Activated CD8-positive, alpha-beta memory T cell treated with anti-CD3 and anti-CD28 coated beads for 24 hours (primary cell): ENCODE measurements around the gene RFC2.

Experiments
- DNase-seq: peaks from one replicate; pipeline ENCODE4 v3.0.0-alpha.2; 2020

Gene RFC2

DNA sequence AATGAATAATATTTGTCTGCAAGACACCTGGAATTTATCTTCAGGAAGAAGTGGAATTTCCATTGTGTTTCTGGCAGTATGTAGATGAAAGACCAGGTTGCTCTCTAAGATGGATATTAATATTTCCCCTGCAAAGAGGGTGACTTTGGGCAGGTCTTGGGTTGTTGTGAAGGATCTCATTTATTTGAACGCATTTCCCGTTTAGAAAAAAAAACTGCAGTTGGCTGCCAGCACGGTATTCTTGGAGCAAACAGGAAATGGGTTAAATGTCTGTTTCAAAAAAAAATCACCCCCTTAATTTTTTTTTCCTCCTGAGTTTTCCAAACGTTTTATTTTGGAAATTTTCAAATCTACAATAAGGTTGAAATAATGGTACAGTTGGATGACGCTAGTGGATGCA lies 68.6 kb downstream of the RFC2 start:
- no peak for DNase-seq

DNA sequence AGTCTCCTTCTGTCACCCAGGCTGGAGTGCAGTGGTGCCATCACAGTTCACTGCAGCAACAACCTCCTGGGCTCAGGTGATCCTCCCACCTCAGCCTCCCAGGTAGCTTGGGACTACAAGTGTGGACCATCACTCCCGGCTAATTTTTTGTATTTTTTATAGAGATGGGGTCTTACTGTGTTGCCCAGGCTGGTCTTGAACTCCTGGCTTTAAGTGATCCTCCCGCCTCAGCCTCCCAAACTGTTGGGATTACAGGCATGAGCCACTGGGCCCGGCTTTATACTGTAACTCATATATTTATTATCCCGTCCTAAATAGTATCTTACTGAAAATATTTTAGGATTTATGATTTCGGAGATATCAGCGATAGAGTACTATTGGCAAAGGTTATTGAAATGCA lies 69.2 kb downstream of the RFC2 start:
- DNase-seq, result no peak

DNA sequence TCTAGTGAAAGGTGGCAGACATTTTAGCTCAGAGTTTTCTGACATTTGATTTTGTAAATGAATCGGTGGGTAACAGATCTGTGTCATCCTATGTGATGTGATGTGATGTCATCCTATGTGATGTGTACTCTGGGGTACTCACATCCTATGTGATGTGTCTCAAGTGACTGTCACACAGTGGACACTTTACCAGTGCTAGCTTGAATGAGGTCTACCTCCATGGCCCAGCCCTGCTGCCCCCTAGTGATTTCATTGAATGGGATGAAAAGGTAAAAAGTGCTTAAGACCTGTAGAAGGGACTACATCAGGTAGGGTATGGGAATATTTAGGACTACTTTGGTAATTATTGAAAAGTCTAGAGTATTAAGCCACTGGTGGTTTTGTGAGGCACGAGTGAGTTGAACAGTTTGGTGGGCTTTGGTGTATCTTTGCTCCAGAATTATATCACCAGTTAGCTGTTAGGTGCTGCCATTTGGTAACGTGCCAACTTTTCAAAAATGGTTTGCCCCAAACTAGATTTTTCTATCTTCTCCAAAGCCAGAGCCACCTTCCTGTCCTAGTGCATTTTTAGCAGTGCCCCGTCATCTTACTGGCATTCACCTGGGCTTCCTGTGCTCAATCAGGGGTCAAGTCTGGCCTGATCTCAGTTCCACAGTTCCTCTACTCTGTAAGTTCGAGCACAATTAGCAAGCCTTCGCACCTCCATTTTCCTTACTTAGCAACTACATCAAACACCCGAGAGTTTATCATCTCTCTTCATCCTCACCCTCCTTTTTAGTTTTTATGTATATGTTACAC lies 70.3 kb downstream of the RFC2 start:
- DNase-seq, result no peak

DNA sequence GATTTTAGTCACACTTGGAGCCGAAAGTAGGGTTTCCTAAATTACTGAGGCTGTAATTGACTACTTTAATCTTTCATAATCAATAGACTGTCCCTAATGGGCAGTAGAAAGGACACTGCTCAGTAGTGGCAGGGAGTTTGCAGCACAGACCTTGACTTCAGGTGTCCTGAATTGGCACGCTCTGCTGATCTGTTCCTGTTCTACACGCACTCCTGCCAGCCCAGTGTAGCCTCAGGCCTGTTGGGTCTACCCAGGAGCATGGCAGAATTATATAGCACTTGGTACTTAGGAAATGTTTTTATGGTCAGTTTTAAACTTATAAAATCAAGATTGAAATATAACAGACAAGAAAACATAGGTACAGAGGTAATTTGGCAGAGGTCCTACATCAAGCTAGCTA lies 71.1 kb downstream of the RFC2 start:
- DNase-seq, result no peak

DNA sequence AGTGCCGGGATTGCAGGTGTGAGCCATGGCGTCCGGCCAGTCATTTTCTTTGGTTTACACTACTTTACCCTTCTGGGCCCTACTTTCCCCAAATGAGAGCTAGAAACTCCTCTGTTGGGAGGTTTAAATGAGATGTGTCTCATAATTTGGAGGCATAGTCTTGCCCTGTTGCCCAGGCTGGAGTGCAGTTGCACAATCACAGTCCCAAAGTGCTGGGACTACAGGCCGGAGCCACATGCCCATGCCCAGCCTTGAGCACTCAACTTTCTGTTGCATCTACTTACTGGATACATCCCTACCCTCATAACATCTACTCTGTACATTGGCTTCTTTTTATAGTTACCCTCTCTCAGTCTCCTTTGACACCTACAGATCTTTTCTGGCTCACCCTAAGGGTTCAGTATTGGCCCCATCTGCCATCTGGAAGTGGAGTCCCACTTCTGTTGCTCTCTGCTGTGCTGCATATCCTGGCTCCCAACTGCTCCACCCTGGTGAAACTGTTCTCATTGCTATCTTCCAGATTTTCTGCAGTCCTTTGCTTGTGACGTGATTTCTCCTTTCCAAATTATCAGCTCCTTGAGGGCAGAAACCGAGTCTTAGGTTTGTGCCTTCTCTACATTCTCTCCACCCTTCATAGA lies 71.6 kb downstream of the RFC2 start:
- DNase-seq, result no peak

DNA sequence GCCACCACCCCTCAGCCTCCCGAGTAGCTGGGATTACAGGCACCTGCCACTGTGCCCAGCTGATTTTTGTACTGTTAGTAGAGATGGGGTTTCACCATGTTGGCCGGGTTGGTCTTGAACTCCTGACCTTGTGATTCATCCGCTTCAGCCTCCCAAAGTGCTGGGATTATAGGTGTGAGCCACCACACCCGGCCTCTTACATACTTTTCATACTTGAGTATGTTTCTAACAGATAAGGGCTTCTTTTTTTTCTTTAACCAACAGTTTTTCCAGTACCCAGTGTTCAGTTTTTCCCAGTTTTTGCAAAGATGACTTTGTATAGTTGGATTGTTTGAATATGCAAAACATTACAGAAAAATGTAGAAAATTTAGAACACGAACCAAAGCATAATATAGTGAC lies 72.4 kb downstream of the RFC2 start:
- DNase-seq, result no peak
